Neural cell (in vitro differentiated cells): Measurements from ENCODE around the gene HEATR3.

Source experiments
- CTCF ChIP-seq: fragments of 450-650 bp; IDR thresholded peaks from 2 replicates; pipeline ENCODE4 v1.5.1; 2014; ENCODE audit warnings: antibody characterized with exemption, mild to moderate bottlenecking, moderate library complexity; ENCODE audit not compliant: poor library complexity, severe bottlenecking
- EP300 ChIP-seq: fragments of 450-650 bp; conservative IDR thresholded peaks from 2 replicates; pipeline ENCODE4 v1.6.1; 2014; ENCODE audit warnings: antibody characterized with exemption, mild to moderate bottlenecking, moderate library complexity; ENCODE audit not compliant: poor library complexity, severe bottlenecking
- EZH2 ChIP-seq: fragments of 200-600, 300-800 bp; shearing (Covaris generic), sonication (generic); IDR thresholded peaks from 2 replicates; pipeline ENCODE4 v1.6.1; 2014; ENCODE audit warnings: antibody characterized with exemption, low read length, borderline replicate concordance, mild to moderate bottlenecking; ENCODE audit not compliant: insufficient read depth, poor library complexity, severe bottlenecking
- MXI1 ChIP-seq: fragments of 450-650 bp; conservative IDR thresholded peaks from 2 replicates; pipeline ENCODE4 v1.6.1; 2014; ENCODE audit warnings: antibody characterized with exemption, mild to moderate bottlenecking; ENCODE audit not compliant: poor library complexity, severe bottlenecking
- POLR2AphosphoS5 ChIP-seq: IDR thresholded peaks from 2 replicates; pipeline ENCODE4 v1.6.1; 2012
- RAD21 ChIP-seq: fragments of 450-650 bp; conservative IDR thresholded peaks from 2 replicates; pipeline ENCODE4 v1.6.1; 2014; ENCODE audit warnings: antibody characterized with exemption, mild to moderate bottlenecking, moderate library complexity
- REST ChIP-seq: IDR thresholded peaks from 2 replicates; pipeline ENCODE4 v1.6.1; 2012; ENCODE audit warnings: borderline replicate concordance
- SMC3 ChIP-seq: fragments of 450-650 bp; conservative IDR thresholded peaks from 2 replicates; pipeline ENCODE4 v1.6.1; 2014; ENCODE audit warnings: antibody characterized with exemption, mild to moderate bottlenecking, moderate library complexity; ENCODE audit not compliant: poor library complexity
- TAF1 ChIP-seq: IDR thresholded peaks from 2 replicates; pipeline ENCODE4 v1.6.1; 2012; ENCODE audit warnings: low read depth

- TF ChIP-seq CTCF (no peak), SMC3 (no peak), POLR2AphosphoS5 (no peak), MXI1 (no peak), EZH2 (no peak), REST (no peak), EP300 (no peak), TAF1 (no peak), RAD21 (no peak)
Measured at GRCh38 chr16:50068550-50068949, 2.8 kb downstream of the HEATR3 start.
